Mucosa of descending colon (tissue), 3 donors: ENCODE data around the gene SPOCD1. TPM values are rescaled to one million over a fixed set of nuclear protein-coding genes. Genes with fewer than 3 reads are reported as not detected.

Source experiments
- ATAC-seq: fragments of 200-7000 bp; cut with Tn5 transposase; one replicate; pipeline ENCODE4 v1.9.1; 2020; ENCODE audit warnings: mild to moderate bottlenecking, moderate library complexity
- DNase-seq, 3 donors: peaks; one replicate each; pipeline ENCODE4 v3.0.0-alpha.2; 2020
- H3K36me3 ChIP-seq: fragments of 200-600 bp; one replicate; pipeline ENCODE4 v1.8.0; 2021; ENCODE audit warnings: low read depth, mild to moderate bottlenecking
- H3K4me1 ChIP-seq: fragments of 200-600 bp; one replicate; pipeline ENCODE4 v1.8.0; 2021; ENCODE audit warnings: low read depth, mild to moderate bottlenecking
- H3K4me3 ChIP-seq: fragments of 200-600 bp; one replicate; pipeline ENCODE4 v1.8.0; 2021; ENCODE audit warnings: mild to moderate bottlenecking
- H3K9me3 ChIP-seq: fragments of 200-600 bp; one replicate; pipeline ENCODE4 v1.8.0; 2021; ENCODE audit warnings: mild to moderate bottlenecking
- CTCF ChIP-seq: fragments of 200-600 bp; IDR thresholded peaks from one replicate; pipeline ENCODE4 v1.8.0; 2022; ENCODE audit warnings: antibody characterized with exemption, mild to moderate bottlenecking
- intact Hi-C, 2 donors: fragments of 100-400 bp; cut with DNase I in 1 of 2; cut with micrococcal nuclease in 1 of 2; formaldehyde crosslinking; loops; one replicate each; pipeline versions ENCODE4 v1.11.0 to v1.11.1; 2022; cut with DNase I, micrococcal nuclease
- total RNA-seq, 3 donors: library from RNA; stranded (reverse); fragmentation: NEBNext Ultra II Directional in 2 of 3; extraction: Animal tissue kit (Norgen Biotek cat#: 25700) in 2 of 3; gene quantifications; one replicate each; pipeline versions ENCODE4 v1.2.1 to v1.2.4, GENCODE V29; 2021 to 2023
- donor health status: DM: no; HTN: no; CAD: no; lungs with moderate emphysema.
- donor health status: DM: no; HTN: no; CAD: no.
- donor health status: DM: no; HTN: yes; CAD: no.

Gene SPOCD1
- total RNA-seq, 3 donors from 2014 or later, result 0.99 TPM; not detected in 2

- TF ChIP-seq CTCF, result no peak
- intact Hi-C loops, result no loop called here
- no peak overlapping the region for H3K4me3 ChIP-seq
- no peak for DNase-seq
- H3K9me3 ChIP-seq, result no peaks in the 10 kb centered on the region
- H3K4me1 ChIP-seq, result no peaks in the 10 kb centered on the region
- no peak for ATAC-seq
- H3K36me3 ChIP-seq, result no peaks in the 10 kb centered on the region
These were observed 11.7 kb downstream of the SPOCD1 start for GRCh38 chr1:31804098-31804497.

- TF ChIP-seq CTCF, result no peak
- Histone ChIP-seq H3K36me3 (no peaks in the 10 kb centered on the region), H3K4me1 (no peaks in the 10 kb centered on the region), H3K4me3 (no peak overlapping the region), H3K9me3 (no peaks in the 10 kb centered on the region)
- no peak for DNase-seq
- no peak for ATAC-seq
- intact Hi-C loops, result no loop called here
These were observed 12.2 kb downstream of the SPOCD1 start for GRCh38 chr1:31803610-31804009.

- Histone ChIP-seq H3K4me3 (no peak overlapping the region), H3K9me3 (no peaks in the 10 kb centered on the region), H3K36me3 (no peaks in the 10 kb centered on the region), H3K4me1 (no peaks in the 10 kb centered on the region)
- no peak for DNase-seq
- no peak for TF ChIP-seq CTCF
- intact Hi-C loops, result no loop called here
- ATAC-seq, result no peak
These were observed 13.4 kb downstream of the SPOCD1 start for GRCh38 chr1:31802190-31803150.

GRCh38 chr1:31801458-31801857 is 14.4 kb downstream of the SPOCD1 start:
- Histone ChIP-seq H3K4me3 (no peak overlapping the region), H3K36me3 (no peaks in the 10 kb centered on the region), H3K4me1 (no peaks in the 10 kb centered on the region), H3K9me3 (no peaks in the 10 kb centered on the region)
- no peak for ATAC-seq
- no peak for TF ChIP-seq CTCF
- intact Hi-C loops, result no loop called here
- no peak for DNase-seq

- Histone ChIP-seq H3K4me1 (no peaks in the 10 kb centered on the region), H3K4me3 (no peak overlapping the region), H3K36me3 (no peaks in the 10 kb centered on the region), H3K9me3 (no peaks in the 10 kb centered on the region)
- intact Hi-C loops, result no loop called here
- DNase-seq, result no peak
- ATAC-seq, result no peak
- TF ChIP-seq CTCF, result no peak
These were observed 15.2 kb downstream of the SPOCD1 start for GRCh38 chr1:31800674-31800967.
